Nephron progenitor cell (in vitro differentiated cells): Measurements from ENCODE around the gene KLF3.

Experiments used
- DNase-seq: peaks from one replicate; pipeline ENCODE4 v3.0.0; 2021
- H3K27ac Mint-ChIP-seq: 2 replicates; pipeline ENCODE4 v1.8.0; 2021; ENCODE audit warnings: mild to moderate bottlenecking, moderate library complexity, mixed read lengths
- H3K27me3 Mint-ChIP-seq: 2 replicates; pipeline ENCODE4 v1.8.0; 2021; ENCODE audit warnings: mild to moderate bottlenecking, low read depth, mixed read lengths; ENCODE audit not compliant: poor library complexity
- H3K36me3 Mint-ChIP-seq: 2 replicates; pipeline ENCODE4 v1.8.0; 2021; ENCODE audit warnings: low read depth, mixed read lengths
- H3K4me1 Mint-ChIP-seq: 2 replicates; pipeline ENCODE4 v1.8.0; 2021; ENCODE audit warnings: mixed read lengths
- H3K4me3 Mint-ChIP-seq: 2 replicates; pipeline ENCODE4 v1.8.0; 2021; ENCODE audit warnings: mild to moderate bottlenecking, moderate library complexity, mixed read lengths
- H3K9me3 Mint-ChIP-seq: 2 replicates; pipeline ENCODE4 v1.8.0; 2021; ENCODE audit warnings: mild to moderate bottlenecking, moderate library complexity, mixed read lengths
- TF ChIP-seq, protein P1 (sequence below): fragments of 200-600 bp; sonication (generic); IDR thresholded peaks from 2 replicates; pipeline ENCODE4 v1.5.0; 2021; ENCODE audit warnings: antibody characterized with exemption

The KLF3 gene

DNA sequence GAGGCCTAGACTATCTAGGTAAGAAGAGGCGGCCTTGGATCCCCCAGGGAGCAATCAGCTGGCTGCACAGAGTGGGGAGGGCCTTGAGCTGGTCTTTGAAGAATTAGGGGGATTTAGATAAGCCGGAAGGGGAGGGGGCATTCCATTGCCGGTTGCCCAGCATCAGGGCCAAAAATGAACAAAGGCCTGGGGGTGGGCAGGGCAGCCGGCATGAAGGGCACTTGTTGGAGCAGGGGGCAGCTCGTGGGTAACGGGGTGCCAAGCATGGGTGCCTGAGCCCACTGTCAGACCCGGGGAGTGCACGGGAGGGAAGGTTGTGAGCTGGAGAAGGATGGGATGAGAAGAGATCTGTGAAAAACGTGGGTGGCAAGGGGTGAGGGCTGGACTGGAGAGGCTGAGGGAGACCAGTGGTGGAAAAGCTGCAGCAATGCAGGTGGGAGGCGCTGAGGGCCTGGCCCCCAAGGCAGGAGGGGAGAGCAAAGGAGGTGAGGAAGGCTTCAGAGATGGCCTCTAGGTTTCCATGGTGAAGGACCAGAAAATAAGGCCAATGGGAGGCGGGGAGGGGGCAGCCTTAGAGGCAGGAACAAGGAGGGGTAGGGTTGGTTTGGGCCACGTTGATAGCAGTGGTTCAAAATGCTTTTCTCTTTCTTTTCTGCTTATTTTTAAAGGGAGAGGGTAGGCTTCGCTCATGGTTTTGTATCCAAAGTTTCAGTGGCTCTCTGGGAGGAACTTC lies 8.6 kb downstream of the KLF3 start:
- DNase-seq: peak; percentile 52
- H3K4me3 Mint-ChIP-seq: peak overlapping the region; percentile 62
- H3K9me3 Mint-ChIP-seq: no peaks in the 10 kb centered on the region
- peaks cover 9% of the 10 kb centered on the region for H3K36me3 Mint-ChIP-seq
- H3K4me1 Mint-ChIP-seq: peaks cover 92% of the 10 kb centered on the region
- TF ChIP-seq, protein P1, sequence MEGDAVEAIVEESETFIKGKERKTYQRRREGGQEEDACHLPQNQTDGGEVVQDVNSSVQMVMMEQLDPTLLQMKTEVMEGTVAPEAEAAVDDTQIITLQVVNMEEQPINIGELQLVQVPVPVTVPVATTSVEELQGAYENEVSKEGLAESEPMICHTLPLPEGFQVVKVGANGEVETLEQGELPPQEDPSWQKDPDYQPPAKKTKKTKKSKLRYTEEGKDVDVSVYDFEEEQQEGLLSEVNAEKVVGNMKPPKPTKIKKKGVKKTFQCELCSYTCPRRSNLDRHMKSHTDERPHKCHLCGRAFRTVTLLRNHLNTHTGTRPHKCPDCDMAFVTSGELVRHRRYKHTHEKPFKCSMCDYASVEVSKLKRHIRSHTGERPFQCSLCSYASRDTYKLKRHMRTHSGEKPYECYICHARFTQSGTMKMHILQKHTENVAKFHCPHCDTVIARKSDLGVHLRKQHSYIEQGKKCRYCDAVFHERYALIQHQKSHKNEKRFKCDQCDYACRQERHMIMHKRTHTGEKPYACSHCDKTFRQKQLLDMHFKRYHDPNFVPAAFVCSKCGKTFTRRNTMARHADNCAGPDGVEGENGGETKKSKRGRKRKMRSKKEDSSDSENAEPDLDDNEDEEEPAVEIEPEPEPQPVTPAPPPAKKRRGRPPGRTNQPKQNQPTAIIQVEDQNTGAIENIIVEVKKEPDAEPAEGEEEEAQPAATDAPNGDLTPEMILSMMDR: no peak
- H3K27ac Mint-ChIP-seq: peak overlapping the region; percentile 85
- H3K27me3 Mint-ChIP-seq: no peaks in the 10 kb centered on the region

DNA sequence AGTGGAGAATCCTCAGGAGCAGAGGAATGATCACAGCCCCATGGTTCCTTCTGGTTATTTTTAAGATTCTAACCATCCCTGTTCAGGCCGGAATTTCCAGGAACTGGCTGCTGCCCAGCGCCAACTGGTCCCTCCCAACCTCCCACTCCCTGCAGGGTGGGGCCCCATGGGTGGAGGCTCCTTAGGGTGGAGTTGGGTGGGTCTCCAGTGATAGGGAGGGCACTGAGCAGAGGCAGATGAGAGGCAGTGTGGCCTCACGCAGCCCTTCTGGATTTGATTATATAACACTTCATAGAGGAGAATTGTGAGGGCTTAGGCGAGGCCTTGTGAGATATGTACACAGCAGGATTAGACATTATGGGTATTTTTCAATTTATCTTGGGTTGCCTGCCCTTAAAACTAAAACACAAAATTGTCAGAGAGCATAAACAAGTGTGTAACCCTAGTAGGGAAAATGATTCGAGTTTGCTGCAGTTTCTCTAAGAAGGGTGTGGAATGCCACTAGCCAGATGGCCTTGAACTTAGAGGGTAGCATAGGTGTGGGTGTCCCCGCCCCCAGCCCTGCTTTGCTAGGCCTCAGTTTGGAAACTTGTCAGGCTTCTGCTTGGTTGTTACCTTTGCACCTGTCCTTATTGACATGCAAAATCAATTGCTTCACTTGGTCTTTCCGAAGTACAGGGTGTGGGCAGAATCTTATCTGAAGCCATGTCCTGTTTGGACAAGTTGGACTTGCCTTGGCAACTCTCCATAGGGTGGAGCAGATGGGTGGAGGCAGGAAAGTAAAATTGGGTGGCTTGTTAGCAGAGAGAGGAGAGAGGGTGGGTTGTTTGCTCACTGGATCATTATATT lies 9.4 kb downstream of the KLF3 start:
- H3K4me1 Mint-ChIP-seq: peaks cover 92% of the 10 kb centered on the region
- H3K27me3 Mint-ChIP-seq: no peaks in the 10 kb centered on the region
- H3K4me3 Mint-ChIP-seq: peak overlapping the region; percentile 62
- peaks cover 7% of the 10 kb centered on the region for H3K9me3 Mint-ChIP-seq
- TF ChIP-seq, protein P1: no peak
- peak overlapping the region; percentile 98 for H3K27ac Mint-ChIP-seq
- H3K36me3 Mint-ChIP-seq: peaks cover 17% of the 10 kb centered on the region
- DNase-seq: no peak

DNA sequence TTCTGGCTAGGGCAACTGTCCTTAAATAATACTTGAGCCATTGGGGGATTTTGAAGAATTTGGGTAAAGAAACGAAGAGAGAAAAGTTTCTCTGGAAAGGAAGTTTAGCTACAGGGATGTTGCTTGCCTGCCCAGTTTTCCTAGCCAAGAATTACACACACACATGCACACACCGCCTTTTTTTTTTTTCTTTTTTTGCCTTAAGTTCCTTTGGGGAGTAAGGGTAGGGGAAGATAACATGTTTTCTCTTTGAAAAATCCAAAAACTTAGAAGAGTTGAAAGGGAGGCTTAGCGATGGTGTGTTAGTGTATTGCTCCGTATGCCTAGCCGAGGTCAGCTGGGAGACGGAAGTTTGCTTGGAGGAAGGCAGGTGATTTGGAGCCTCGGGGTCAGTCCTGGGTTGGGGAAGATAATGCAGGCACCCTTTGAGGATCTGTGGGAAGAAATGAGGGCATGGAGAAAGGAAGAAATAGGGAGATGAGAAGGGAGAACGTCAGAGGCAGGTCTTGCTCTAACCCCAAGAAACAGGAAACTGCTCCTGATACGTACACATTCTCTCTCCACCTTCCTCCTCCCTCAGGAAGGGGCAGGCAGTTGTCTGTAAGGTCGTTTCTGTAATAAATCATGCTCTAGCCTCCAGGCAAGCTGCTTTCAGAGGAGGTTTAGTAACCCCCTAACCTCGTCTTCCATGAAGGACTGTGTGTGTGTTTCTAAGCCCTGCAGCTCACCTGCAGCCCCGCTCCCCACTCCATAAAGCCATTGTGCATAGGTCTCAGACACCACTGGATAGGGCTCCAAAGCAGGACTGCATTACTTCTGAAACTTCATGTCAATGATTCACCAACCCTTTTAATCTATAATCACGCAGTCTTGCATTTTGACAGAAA lies 10.5 kb downstream of the KLF3 start:
- peak overlapping the region; percentile 61 for H3K4me3 Mint-ChIP-seq
- DNase-seq: peak; percentile 40
- H3K27ac Mint-ChIP-seq: peak overlapping the region; percentile 98
- peaks cover 14% of the 10 kb centered on the region for H3K9me3 Mint-ChIP-seq
- TF ChIP-seq, protein P1: no peak
- no peaks in the 10 kb centered on the region for H3K27me3 Mint-ChIP-seq
- H3K4me1 Mint-ChIP-seq: peaks cover 91% of the 10 kb centered on the region
- H3K36me3 Mint-ChIP-seq: peaks cover 28% of the 10 kb centered on the region

DNA sequence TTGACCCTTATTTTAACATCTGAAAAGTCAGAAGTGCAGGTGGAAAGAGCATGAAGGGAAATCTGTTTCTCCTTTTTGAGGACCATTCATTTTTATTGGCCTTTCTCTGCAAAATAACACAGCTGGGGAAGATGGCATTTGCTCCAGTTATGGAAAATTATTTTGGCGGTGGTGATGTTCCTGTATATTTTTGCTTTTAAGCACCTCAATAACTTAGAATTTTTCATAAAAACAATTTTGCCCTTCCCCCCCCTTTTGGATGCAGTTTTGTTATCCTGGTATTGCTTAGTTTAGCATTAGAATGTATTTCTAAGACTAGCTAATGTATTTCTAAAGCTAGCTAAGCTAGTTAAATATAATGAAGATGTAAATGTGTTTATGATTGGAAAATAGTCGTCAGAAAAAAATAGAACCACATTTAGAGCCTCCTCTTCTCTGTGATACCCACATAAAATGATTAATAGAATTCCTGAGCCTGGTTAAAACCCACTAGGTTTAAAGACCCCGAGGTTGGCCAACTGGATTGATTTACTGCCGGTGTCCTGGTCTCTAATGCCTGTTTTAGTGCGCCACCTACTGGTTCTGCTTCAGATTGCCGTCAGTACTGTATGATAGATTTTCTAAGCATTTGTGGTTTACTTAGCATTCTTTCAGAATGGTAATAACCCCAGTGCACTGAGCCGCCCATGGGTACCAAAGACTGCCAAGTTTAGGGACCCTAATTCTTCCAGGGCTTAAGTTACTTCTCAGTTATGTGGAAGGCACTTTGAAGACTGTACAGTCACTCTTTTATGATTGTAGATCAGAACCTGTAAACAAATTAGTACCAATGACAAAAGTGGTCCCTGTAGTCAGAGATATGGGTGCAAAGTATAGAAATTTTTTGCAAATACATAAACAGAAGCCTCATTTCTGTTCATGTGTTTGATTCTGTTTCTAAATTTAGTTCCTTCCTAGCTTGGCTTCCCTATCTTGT lies 11.4 kb downstream of the KLF3 start:
- H3K36me3 Mint-ChIP-seq: peaks cover 37% of the 10 kb centered on the region
- peak overlapping the region; percentile 98 for H3K27ac Mint-ChIP-seq
- peaks cover 90% of the 10 kb centered on the region for H3K4me1 Mint-ChIP-seq
- peak overlapping the region; percentile 75 for H3K4me3 Mint-ChIP-seq
- TF ChIP-seq, protein P1: peak; percentile 92
- no peaks in the 10 kb centered on the region for H3K27me3 Mint-ChIP-seq
- H3K9me3 Mint-ChIP-seq: peaks cover 14% of the 10 kb centered on the region
- DNase-seq: peak; percentile 88

DNA sequence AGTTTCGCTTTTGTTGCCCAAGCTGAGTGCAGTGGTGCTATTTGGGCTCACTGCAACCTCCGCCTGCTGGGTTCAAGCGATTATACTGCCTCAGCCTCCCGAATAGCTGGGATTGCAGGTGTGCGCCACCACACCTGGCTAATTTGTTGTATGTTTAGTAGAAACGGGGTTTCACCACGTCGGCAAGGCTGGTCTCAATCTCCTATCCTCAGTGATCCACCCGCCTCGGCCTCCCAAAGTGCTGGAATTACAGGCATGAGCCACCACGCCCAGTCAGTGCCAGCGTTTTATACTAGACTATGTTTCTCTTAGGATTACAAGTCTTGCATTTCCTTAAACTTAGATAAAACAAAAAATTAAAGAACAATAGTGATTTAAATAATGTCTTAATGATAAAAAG lies 13.0 kb downstream of the KLF3 start:
- no peaks in the 10 kb centered on the region for H3K27me3 Mint-ChIP-seq
- TF ChIP-seq, protein P1: no peak
- DNase-seq: no peak
- H3K27ac Mint-ChIP-seq: no peak overlapping the region
- H3K4me3 Mint-ChIP-seq: no peak overlapping the region
- H3K36me3 Mint-ChIP-seq: peaks cover 47% of the 10 kb centered on the region
- H3K9me3 Mint-ChIP-seq: peaks cover 14% of the 10 kb centered on the region
- peaks cover 81% of the 10 kb centered on the region for H3K4me1 Mint-ChIP-seq
